H9 (cell line): Measurements from ENCODE around the gene KRTAP9-1. TPM values are rescaled to one million over a fixed set of nuclear protein-coding genes. Genes with fewer than 3 reads are reported as not detected.
"Not testable (repeated sequence)": the region's sequence is repeated elsewhere in the genome, so short reads cannot be mapped to it uniquely, and the experiment has no call there.

Source experiments
- DNase-seq: peaks from one replicate; pipeline ENCODE4 v3.0.0-alpha.2; 2017
- H2AFZ ChIP-seq: one replicate; pipeline ENCODE4 v1.6.1; 2013; ENCODE audit warnings: mild to moderate bottlenecking, low read length, control low read depth, moderate library complexity
- H2AK5ac ChIP-seq: 2 replicates; pipeline ENCODE4 v1.6.1; 2013; ENCODE audit warnings: low read length, control low read depth, mixed read lengths; ENCODE audit not compliant: insufficient read length
- H2BK120ac ChIP-seq: one replicate; pipeline ENCODE4 v1.6.1; 2013; ENCODE audit warnings: low read depth, mild to moderate bottlenecking, low read length, control low read depth, inconsistent platforms; ENCODE audit not compliant: poor library complexity, severe bottlenecking
- H2BK12ac ChIP-seq: 2 replicates; pipeline ENCODE4 v1.6.1; 2013; ENCODE audit warnings: low read length, control low read depth, mixed read lengths, low read depth; ENCODE audit not compliant: insufficient read length
- H2BK15ac ChIP-seq: 2 replicates; pipeline ENCODE4 v1.6.1; 2013; ENCODE audit warnings: low read depth, low read length, control low read depth
- H2BK20ac ChIP-seq: one replicate; pipeline ENCODE4 v1.6.1; 2013; ENCODE audit warnings: low read depth, mild to moderate bottlenecking, low read length, control low read depth, inconsistent platforms; ENCODE audit not compliant: poor library complexity, severe bottlenecking
- H2BK5ac ChIP-seq: 2 replicates; pipeline ENCODE4 v1.6.1; 2013; ENCODE audit warnings: low read length, control low read depth, mixed read lengths; ENCODE audit not compliant: insufficient read length
- H3K14ac ChIP-seq: 2 replicates; pipeline ENCODE4 v1.6.1; 2013; ENCODE audit warnings: low read length, control low read depth; ENCODE audit not compliant: insufficient read depth
- H3K18ac ChIP-seq: 2 replicates; pipeline ENCODE4 v1.6.1; 2013; ENCODE audit warnings: low read depth, mild to moderate bottlenecking, mixed read lengths, low read length, control low read depth; ENCODE audit not compliant: insufficient read length
- H3K23ac ChIP-seq: 2 replicates; pipeline ENCODE4 v1.6.1; 2013; ENCODE audit warnings: low read length, control low read depth, mixed read lengths, low read depth; ENCODE audit not compliant: insufficient read length
- H3K23me2 ChIP-seq: 2 replicates; pipeline ENCODE4 v1.6.1; 2013; ENCODE audit warnings: low read depth, mild to moderate bottlenecking, mixed read lengths, low read length, control low read depth; ENCODE audit not compliant: insufficient read length, poor library complexity, severe bottlenecking
- H3K27ac ChIP-seq: 2 replicates; pipeline ENCODE4 v1.5.1; 2013; ENCODE audit warnings: low read length, control low read depth, mixed read lengths, low read depth; ENCODE audit not compliant: insufficient read length
- H3K27me3 ChIP-seq: 2 replicates; pipeline ENCODE4 v1.6.1; 2013; ENCODE audit warnings: low read length, control low read depth, inconsistent platforms; ENCODE audit not compliant: insufficient read depth
- H3K4ac ChIP-seq: 2 replicates; pipeline ENCODE4 v1.6.1; 2013; ENCODE audit warnings: low read depth, mild to moderate bottlenecking, control low read depth, inconsistent platforms, low read length, moderate library complexity
- H3K4me1 ChIP-seq: 2 replicates; pipeline ENCODE4 v1.6.1; 2013; ENCODE audit warnings: low read length, control low read depth, inconsistent platforms; ENCODE audit not compliant: insufficient read depth
- H3K4me2 ChIP-seq: 2 replicates; pipeline ENCODE4 v1.6.1; 2013; ENCODE audit warnings: low read length, control low read depth, mixed read lengths; ENCODE audit not compliant: insufficient read length, insufficient read depth
- H3K56ac ChIP-seq: 2 replicates; pipeline ENCODE4 v1.6.1; 2013; ENCODE audit warnings: low read depth, mild to moderate bottlenecking, mixed read lengths, low read length, control low read depth; ENCODE audit not compliant: insufficient read length
- H3K79me1 ChIP-seq: 2 replicates; pipeline ENCODE4 v1.6.1; 2013; ENCODE audit warnings: low read depth, mild to moderate bottlenecking, moderate library complexity, low read length, control low read depth, inconsistent platforms; ENCODE audit not compliant: insufficient read depth, poor library complexity, severe bottlenecking
- H3K79me2 ChIP-seq: 2 replicates; pipeline ENCODE4 v1.6.1; 2013; ENCODE audit warnings: low read length, control low read depth, inconsistent platforms; ENCODE audit not compliant: insufficient read depth
- H3K9ac ChIP-seq: 2 replicates; pipeline ENCODE4 v1.6.1; 2013; ENCODE audit warnings: low read length, control low read depth, mixed read lengths; ENCODE audit not compliant: insufficient read length; ENCODE audit errors: extremely low read depth
- H3K9me3 ChIP-seq: one replicate; pipeline ENCODE4 v1.6.1; 2013; ENCODE audit warnings: low read depth, low read length, inconsistent platforms; ENCODE audit not compliant: control insufficient read depth
- H3T11ph ChIP-seq: one replicate; pipeline ENCODE4 v1.6.1; 2013; ENCODE audit warnings: mild to moderate bottlenecking, low read length, control low read depth, inconsistent platforms
- H4K20me1 ChIP-seq: one replicate; pipeline ENCODE4 v1.6.1; 2013; ENCODE audit not compliant: control insufficient read depth, insufficient read length, insufficient read depth
- H4K5ac ChIP-seq: 2 replicates; pipeline ENCODE4 v1.6.1; 2013; ENCODE audit warnings: low read depth, mild to moderate bottlenecking, mixed read lengths, low read length, control low read depth; ENCODE audit not compliant: insufficient read length
- H4K8ac ChIP-seq: replicated peaks from 2 replicates; pipeline ENCODE4 v1.6.1; 2013; ENCODE audit warnings: low read length, control low read depth, mixed read lengths, low read depth; ENCODE audit not compliant: insufficient read length
- H4K91ac ChIP-seq: 2 replicates; pipeline ENCODE4 v1.6.1; 2013; ENCODE audit warnings: low read depth, mild to moderate bottlenecking, moderate library complexity, mixed read lengths, low read length, control low read depth; ENCODE audit not compliant: insufficient read length
- H3K27ac Mint-ChIP-seq, 3 experiments: 2 replicates in 2 of 3; 3 replicates in 1 of 3; pipeline ENCODE4 v1.8.0; 2020 to 2021; ENCODE audit warnings: mixed read lengths in 3 of 3, mild to moderate bottlenecking in 1 of 3, moderate library complexity in 1 of 3
- H3K27me3 Mint-ChIP-seq: 2 replicates; pipeline ENCODE4 v1.8.0; 2021; ENCODE audit warnings: low read depth, mild to moderate bottlenecking, moderate library complexity, mixed read lengths
- H3K36me3 Mint-ChIP-seq, 3 experiments: 2 replicates in 2 of 3; 3 replicates in 1 of 3; pipeline ENCODE4 v1.8.0; 2020 to 2021; ENCODE audit warnings: low read depth in 3 of 3, mixed read lengths in 3 of 3; ENCODE audit not compliant: insufficient read depth in 1 of 3
- H3K4me1 Mint-ChIP-seq, 2 experiments: 2 replicates each; pipeline ENCODE4 v1.8.0; 2020; ENCODE audit warnings: mixed read lengths in 2 of 2
- H3K4me3 Mint-ChIP-seq, 2 experiments: 2 replicates in 1 of 2; 3 replicates in 1 of 2; pipeline ENCODE4 v1.8.0; 2020 to 2021; ENCODE audit warnings: mild to moderate bottlenecking in 2 of 2, mixed read lengths in 2 of 2, moderate library complexity in 1 of 2
- H3K9me3 Mint-ChIP-seq, 2 experiments: 2 replicates in 1 of 2; 3 replicates in 1 of 2; pipeline ENCODE4 v1.8.0; 2020; ENCODE audit warnings: mild to moderate bottlenecking in 2 of 2, mixed read lengths in 2 of 2, moderate library complexity in 1 of 2
- CTCF ChIP-seq: fragments of 200-600 bp; sonication (generic); conservative IDR thresholded peaks from 3 replicates; pipeline ENCODE4 v1.8.0; 2021; ENCODE audit warnings: antibody characterized with exemption, mild to moderate bottlenecking
- WGBS: extraction: QIAGEN DNeasy Blood & Tissue Kit; methylation state at CpG from one replicate; pipeline ENCODE4 v1.1.7; 2013; ENCODE audit warnings: missing lambda C conversion rate, low lambda C conversion rate, mixed read lengths; ENCODE audit not compliant: insufficient read length; ENCODE audit errors: extremely low coverage; 5-methylcytosine and 5-hydroxymethylcytosine counted together
- total RNA-seq: library from RNA; stranded (reverse); gene quantifications from 2 replicates; pipeline ENCODE4 v1.2.1, GENCODE V29; 2021

KRTAP9-1 gene
- total RNA-seq, 1 experiment from 2014 or later, result not detected

GRCh38 chr17:41231731-41232130 is 42.0 kb downstream of the KRTAP9-1 start:
- Histone ChIP-seq H3K27me3 (no peaks in the 10 kb centered on the region), H3K18ac (no peak overlapping the region), H2BK15ac (no peak overlapping the region), H2BK120ac (no peak overlapping the region), H3K4ac (no peak overlapping the region), H4K5ac (no peak overlapping the region), H2BK20ac (no peak overlapping the region), H3K23me2 (no peaks in the 10 kb centered on the region), H4K20me1 (no peaks in the 10 kb centered on the region), H3K4me1 (no peaks in the 10 kb centered on the region), H3K56ac (no peak overlapping the region), H2AFZ (no peak overlapping the region), H3K79me1 (no peaks in the 10 kb centered on the region), H3K79me2 (no peaks in the 10 kb centered on the region), H2BK5ac (no peak overlapping the region), H2BK12ac (no peak overlapping the region), H3T11ph (no peak overlapping the region), H3K9ac (no peak overlapping the region), H4K91ac (no peak overlapping the region), H2AK5ac (no peak overlapping the region), H3K23ac (no peak overlapping the region), H3K4me2 (no peak overlapping the region), H3K9me3 (no peaks in the 10 kb centered on the region), H4K8ac (no peak overlapping the region), H3K27ac (no peak overlapping the region), H3K14ac (no peak overlapping the region)
- Mint-ChIP-seq H3K27me3 (peaks cover 5% of the 10 kb centered on the region), H3K9me3 (no peaks in the 10 kb centered on the region; a peak in 1 of 5 replicates), H3K4me1 (peaks cover 3 to 7% of the 10 kb centered on the region in 2 experiments; a peak in 2 of 4 replicates), H3K4me3 (no peak overlapping the region), H3K36me3 (no peaks in the 10 kb centered on the region), H3K27ac (no peak overlapping the region)
- WGBS, result no CpG with 5 or more reads among the region's 6 CpGs
- TF ChIP-seq CTCF, result no peak
- DNase-seq, result no peak

GRCh38 chr17:41232399-41233105 is 42.9 kb downstream of the KRTAP9-1 start, which contains the start of gene KRTAP9-3:
Gene KRTAP9-3, plus strand, starts transcription at chr17:41232449. Its CDS starts 53 bp downstream, at chr17:41232502.
- not testable (repeated sequence) for H3K27me3 Mint-ChIP-seq, DNase-seq, H3K9me3 Mint-ChIP-seq, H4K20me1 ChIP-seq, H2BK15ac ChIP-seq, H3K18ac ChIP-seq, H3K79me1 ChIP-seq, H2BK12ac ChIP-seq, H2AFZ ChIP-seq, H2BK20ac ChIP-seq, H3K36me3 Mint-ChIP-seq, H3K4me1 ChIP-seq, H3K4ac ChIP-seq, H3K14ac ChIP-seq, H3K23me2 ChIP-seq, H3K4me2 ChIP-seq, H3K27ac ChIP-seq, H4K5ac ChIP-seq, H3K27me3 ChIP-seq, H2BK5ac ChIP-seq, H3K27ac Mint-ChIP-seq, H3K9me3 ChIP-seq, H4K91ac ChIP-seq, H2BK120ac ChIP-seq, H3T11ph ChIP-seq, H3K56ac ChIP-seq, H4K8ac ChIP-seq, H3K23ac ChIP-seq, H3K4me1 Mint-ChIP-seq, H2AK5ac ChIP-seq, H3K79me2 ChIP-seq, H3K9ac ChIP-seq, H3K4me3 Mint-ChIP-seq
- no CpG with 5 or more reads among the region's 1 CpG for WGBS
